Erythroblast (primary cell): ENCODE data around the gene PAPSS2.

Experiments
- GATA1 ChIP-seq: IDR thresholded peaks from 2 replicates; pipeline ENCODE4 v1.6.1; 2011; ENCODE audit warnings: low read depth, mild to moderate bottlenecking, control low read depth, low read length, moderate library complexity
- POLR2A ChIP-seq: IDR thresholded peaks from 2 replicates; pipeline ENCODE4 v1.6.1; 2011; ENCODE audit warnings: mild to moderate bottlenecking, low read length

DNA sequence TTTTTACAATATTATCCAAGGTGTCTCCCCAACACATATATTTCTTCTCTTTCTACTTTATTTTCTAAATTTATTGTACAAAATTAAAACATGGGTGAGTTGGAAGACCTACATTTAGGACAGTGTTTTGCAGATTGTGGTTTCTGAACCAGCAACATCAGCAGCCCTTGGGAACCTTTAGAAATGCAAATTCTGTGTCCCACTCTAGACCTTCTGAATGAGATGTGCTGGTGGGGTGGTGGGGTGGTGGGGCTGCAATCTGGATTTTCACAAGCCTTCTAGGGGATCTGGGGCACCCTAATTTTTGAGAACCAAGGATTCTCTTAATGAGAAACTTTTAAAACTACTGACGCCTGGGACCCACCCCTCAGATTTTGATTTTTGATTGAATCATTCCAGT, 7.4 kb upstream of the PAPSS2 start:
- TF ChIP-seq POLR2A (no peak), GATA1 (no peak)
